ENCODE results near the gene CDH4.
A peak's percentile ranks its signal among the peaks of the same experiment; 100 is the strongest.

CDH4 gene

GRCh38 chr20:61698598-61699494, 446.8 kb downstream of the CDH4 start:
- DNase-seq = no peak

- no peak for DNase-seq
Measured at GRCh38 chr20:61699495-61700374, 447.7 kb downstream of the CDH4 start.

- DNase-seq = no peak
Measured at GRCh38 chr20:61700595-61701140, 448.6 kb downstream of the CDH4 start.

GRCh38 chr20:61701401-61701800, 449.3 kb downstream of the CDH4 start:
- no peak for DNase-seq

- DNase-seq = no peak
Measured at GRCh38 chr20:61701802-61702201, 449.7 kb downstream of the CDH4 start.

- DNase-seq = no peak
Measured at GRCh38 chr20:61702246-61702645, 450.2 kb downstream of the CDH4 start.

- no peak for DNase-seq
Measured at GRCh38 chr20:61704661-61705060, 452.6 kb downstream of the CDH4 start.

GRCh38 chr20:61705386-61706258, 453.6 kb downstream of the CDH4 start:
- peak in 2 of 56 donors; percentile 8 to 14 for DNase-seq

- no peak for DNase-seq
Measured at GRCh38 chr20:61706259-61706961, 454.3 kb downstream of the CDH4 start.

- no peak for DNase-seq
Measured at GRCh38 chr20:61708891-61709290, 456.8 kb downstream of the CDH4 start.

GRCh38 chr20:61710108-61710507, 458.0 kb downstream of the CDH4 start:
- no peak for DNase-seq

- DNase-seq = no peak
Measured at GRCh38 chr20:61712688-61713087, 460.6 kb downstream of the CDH4 start.

- no peak for DNase-seq
Measured at GRCh38 chr20:61718361-61719005, 466.4 kb downstream of the CDH4 start.

- DNase-seq = no peak
Measured at GRCh38 chr20:61719691-61720347, 467.8 kb downstream of the CDH4 start.

- no peak for DNase-seq
Measured at GRCh38 chr20:61720348-61720696, 468.3 kb downstream of the CDH4 start.

GRCh38 chr20:61722146-61722678, 470.2 kb downstream of the CDH4 start:
- DNase-seq = peak in 1 of 56 donors; percentile 38

GRCh38 chr20:61723529-61724257, 471.6 kb downstream of the CDH4 start:
- DNase-seq = no peak

GRCh38 chr20:61724376-61724775, 472.3 kb downstream of the CDH4 start:
- DNase-seq = no peak

Data from amygdala (tissue), 56 donors.